Thoracic aorta (tissue), 2 donors: ENCODE measurements around the gene PDK2. TPM values are rescaled to one million over a fixed set of nuclear protein-coding genes. Genes with fewer than 3 reads are reported as not detected.

Source experiments
- ATAC-seq: fragments of 150-250 bp; one replicate; pipeline ENCODE4 v1.8.0; 2017; ENCODE audit warnings: low read depth; ENCODE audit not compliant: insufficient number of reproducible peaks, low FRiP score
- DNase-seq: peaks from one replicate; pipeline ENCODE4 v3.0.0-alpha.2; 2020; ENCODE audit warnings: low spot score
- H3K27ac ChIP-seq, 2 donors: fragments of 200-600 bp; sonication (generic); 1 replicate in 1 of 2; 2 replicates in 1 of 2; pipeline ENCODE4 v1.5.1; 2016; ENCODE audit warnings: mild to moderate bottlenecking in 2 of 2, moderate library complexity in 2 of 2
- H3K27me3 ChIP-seq: fragments of 200-600 bp; sonication (generic); replicated peaks from 2 replicates; pipeline ENCODE4 v1.6.0; 2016; ENCODE audit warnings: mild to moderate bottlenecking; ENCODE audit not compliant: insufficient read depth
- H3K36me3 ChIP-seq: fragments of 200-600 bp; sonication (generic); one replicate; pipeline ENCODE4 v1.5.1; 2016
- H3K4me1 ChIP-seq, 2 donors: fragments of 200-600 bp; sonication (generic); 1 replicate in 1 of 2; 2 replicates in 1 of 2; pipeline versions ENCODE4 v1.5.1 to v1.6.0; 2016; ENCODE audit warnings: low read depth in 2 of 2, mild to moderate bottlenecking in 1 of 2; ENCODE audit not compliant: control insufficient read depth in 1 of 2
- H3K4me3 ChIP-seq: fragments of 200-600 bp; sonication (generic); 2 replicates; pipeline ENCODE4 v1.5.1; 2016; ENCODE audit warnings: mild to moderate bottlenecking
- H3K9me3 ChIP-seq: fragments of 200-600 bp; sonication (generic); 2 replicates; pipeline ENCODE4 v1.5.1; 2016
- CTCF ChIP-seq: fragments of 200-600 bp; sonication (generic); IDR thresholded peaks from one replicate; pipeline ENCODE4 v1.5.1; 2019; ENCODE audit warnings: antibody characterized with exemption
- total RNA-seq, 2 donors: library from RNA; depleted of rRNA; stranded (reverse); fragments of >200 nt; gene quantifications; one replicate each; pipeline versions ENCODE4 v1.1.0 to v1.2.3, GENCODE V29; 2016

Gene PDK2
- total RNA-seq, 2 donors from 2014 or later = 35.5 to 74.9 TPM

- no peak overlapping the region for H3K27ac ChIP-seq
- DNase-seq (no peak), ATAC-seq (no peak)
- no peaks in the 10 kb centered on the region for H3K27me3 ChIP-seq
- peaks cover 0 to 3% of the 10 kb centered on the region in 2 donors for H3K4me1 ChIP-seq
- no peak overlapping the region for H3K4me3 ChIP-seq
- no peaks in the 10 kb centered on the region for H3K9me3 ChIP-seq
- H3K36me3 ChIP-seq = peaks cover 91% of the 10 kb centered on the region
- no peak for TF ChIP-seq CTCF
Observed at GRCh38 chr17:50072925-50073324, 22.2 kb upstream of the PDK2 start.

GRCh38 chr17:50074227-50074626 is 20.9 kb upstream of the PDK2 start:
- peaks cover under 1 to 8% of the 10 kb centered on the region in 2 donors for H3K4me1 ChIP-seq
- H3K27me3 ChIP-seq = no peaks in the 10 kb centered on the region
- no peaks in the 10 kb centered on the region for H3K9me3 ChIP-seq
- H3K4me3 ChIP-seq = no peak overlapping the region
- ATAC-seq (no peak), DNase-seq (no peak)
- peak overlapping the region in 1 of 2 donors; percentile 20 for H3K27ac ChIP-seq
- H3K36me3 ChIP-seq = peaks cover 93% of the 10 kb centered on the region
- no peak for TF ChIP-seq CTCF

- DNase-seq (no peak), ATAC-seq (no peak)
- H3K27ac ChIP-seq = peak overlapping the region in 1 of 2 donors; percentile 40
- H3K4me1 ChIP-seq = peaks cover 4 to 15% of the 10 kb centered on the region in 2 donors
- TF ChIP-seq CTCF = no peak
- H3K27me3 ChIP-seq = no peaks in the 10 kb centered on the region
- no peak overlapping the region for H3K4me3 ChIP-seq
- H3K36me3 ChIP-seq = peaks cover 88% of the 10 kb centered on the region
- no peaks in the 10 kb centered on the region for H3K9me3 ChIP-seq
Observed at GRCh38 chr17:50075446-50076032, 19.6 kb upstream of the PDK2 start.

GRCh38 chr17:50076221-50076590 is 18.9 kb upstream of the PDK2 start:
- H3K9me3 ChIP-seq = no peaks in the 10 kb centered on the region
- H3K36me3 ChIP-seq = peaks cover 89% of the 10 kb centered on the region
- no peak for TF ChIP-seq CTCF
- no peak for ATAC-seq
- DNase-seq = no peak
- peak overlapping the region in 1 of 2 donors; percentile 40 for H3K27ac ChIP-seq
- H3K27me3 ChIP-seq = no peaks in the 10 kb centered on the region
- no peak overlapping the region for H3K4me3 ChIP-seq
- H3K4me1 ChIP-seq = peaks cover 4 to 15% of the 10 kb centered on the region in 2 donors

- Histone ChIP-seq H3K36me3 (peaks cover 87% of the 10 kb centered on the region), H3K4me1 (peaks cover 4 to 15% of the 10 kb centered on the region in 2 donors)
- TF ChIP-seq CTCF = no peak
Observed at GRCh38 chr17:50076591-50077235, 18.4 kb upstream of the PDK2 start.

More at GRCh38 chr17:50076591-50077235, 18.4 kb upstream of the PDK2 start:
- Histone ChIP-seq H3K27ac (peak overlapping the region in 1 of 2 donors; percentile 40), H3K4me3 (no peak overlapping the region), H3K27me3 (no peaks in the 10 kb centered on the region), H3K9me3 (no peaks in the 10 kb centered on the region)
- no peak for ATAC-seq
- DNase-seq = no peak
